ENCODE results near the gene REEP1.
"Not testable (repeated sequence)": the region's sequence is repeated elsewhere in the genome, so short reads cannot be mapped to it uniquely, and the experiment has no call there.

The REEP1 gene

GRCh38 chr2:86243950-86244733 is 93.3 kb downstream of the REEP1 start:
- DNase-seq (ENCODE audit: low read depth in 2 of 2) = no peak

DNA sequence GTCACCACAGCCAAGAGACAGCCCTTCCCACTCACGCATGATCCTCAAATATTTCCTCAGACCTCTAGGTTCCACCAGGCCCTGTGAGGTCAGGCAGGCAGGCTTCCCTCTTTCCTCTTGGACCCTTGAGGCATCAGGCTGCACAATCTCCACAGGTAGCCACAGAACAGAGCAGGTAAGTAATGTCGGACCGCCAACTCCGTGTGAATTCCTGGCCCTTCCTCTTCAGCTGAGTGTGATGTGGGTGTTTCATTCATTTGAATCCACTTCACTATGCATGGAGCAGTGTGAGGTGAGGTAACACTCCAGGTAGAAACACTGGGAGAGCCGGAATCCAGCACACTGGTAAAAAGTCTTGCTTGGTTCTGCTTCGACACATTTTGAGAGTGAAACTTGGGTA is 94.2 kb downstream of the REEP1 start:
- DNase-seq (ENCODE audit: low read depth in 2 of 2) = no peak

DNA sequence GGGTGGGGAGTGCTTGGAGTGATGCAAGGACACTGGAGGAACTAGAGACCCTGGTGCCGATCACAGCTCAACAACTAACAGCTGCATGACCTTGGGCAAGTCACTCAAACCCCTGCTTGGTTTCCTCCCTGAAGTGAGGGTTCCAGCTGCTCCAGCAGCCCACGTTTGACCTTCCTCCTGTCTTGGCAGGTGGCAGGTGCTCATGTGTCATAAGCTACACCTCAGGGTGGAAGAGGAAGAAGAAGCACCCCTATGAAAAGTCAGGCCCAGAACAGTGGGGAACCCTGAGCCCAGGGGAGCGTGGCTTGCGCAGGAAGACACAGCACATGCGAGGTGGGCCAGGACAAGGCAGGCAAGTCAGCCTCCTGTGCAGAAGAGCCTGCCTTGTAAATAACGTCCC is 95.8 kb downstream of the REEP1 start:
- DNase-seq (ENCODE audit: low read depth in 2 of 2) = no peak

DNA sequence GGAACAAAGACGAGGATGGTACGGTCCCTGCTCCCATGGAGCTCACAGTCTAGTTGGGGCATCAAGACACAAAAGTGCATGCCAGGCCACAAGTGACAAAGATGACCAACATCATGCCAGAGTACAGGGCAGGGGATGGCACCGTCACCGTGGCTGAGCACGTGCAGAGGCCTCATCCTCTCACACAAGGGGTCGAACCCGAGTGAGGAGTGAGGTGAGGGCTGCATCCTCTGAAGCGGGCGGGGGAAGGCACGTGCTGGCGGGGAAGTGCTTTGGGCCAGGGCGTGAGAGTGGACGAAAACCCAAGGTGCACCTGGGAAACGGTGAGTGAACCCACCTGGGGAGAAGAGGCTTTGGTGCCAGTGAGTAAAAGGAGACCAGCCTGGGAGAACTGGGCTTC is 97.2 kb downstream of the REEP1 start:
- DNase-seq (ENCODE audit: low read depth in 2 of 2) = no peak

DNA sequence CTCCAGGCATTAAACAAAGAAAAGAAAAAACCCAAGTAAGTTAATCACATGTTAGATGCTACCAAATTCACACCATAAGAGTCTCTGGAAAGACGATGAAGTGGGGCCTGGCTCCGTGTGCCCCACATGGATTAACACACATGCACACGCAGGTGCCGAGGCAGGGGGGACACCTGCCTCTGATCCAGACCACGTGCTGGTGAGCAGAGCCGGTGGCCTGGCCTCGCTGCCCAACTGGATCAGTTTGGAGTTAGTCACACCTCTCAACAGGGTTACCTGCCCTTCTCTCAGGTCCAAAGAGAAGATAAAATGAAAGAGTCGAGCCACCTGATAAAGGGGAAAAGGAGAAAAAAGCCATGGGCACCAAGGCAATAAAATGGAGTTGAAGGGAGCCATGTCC is 97.7 kb downstream of the REEP1 start:
- DNase-seq (ENCODE audit: low read depth in 2 of 2) = no peak

- no peak for DNase-seq (ENCODE audit: low read depth in 2 of 2)
Observed at GRCh38 chr2:86239326-86239725, 98.1 kb downstream of the REEP1 start.

GRCh38 chr2:86238354-86238753 is 99.1 kb downstream of the REEP1 start:
- no peak for DNase-seq (ENCODE audit: low read depth in 2 of 2)

- no peak for DNase-seq (ENCODE audit: low read depth in 2 of 2)
Observed at GRCh38 chr2:86237172-86237571, 100.3 kb downstream of the REEP1 start.

GRCh38 chr2:86235196-86235980 is 102.0 kb downstream of the REEP1 start:
- no peak for DNase-seq (ENCODE audit: low read depth in 2 of 2)

- DNase-seq (ENCODE audit: low read depth in 2 of 2) = no peak
Observed at GRCh38 chr2:86234563-86235131, 102.8 kb downstream of the REEP1 start.

- DNase-seq (ENCODE audit: low read depth in 2 of 2) = no peak
Observed at GRCh38 chr2:86233436-86233835, 104.0 kb downstream of the REEP1 start.

DNA sequence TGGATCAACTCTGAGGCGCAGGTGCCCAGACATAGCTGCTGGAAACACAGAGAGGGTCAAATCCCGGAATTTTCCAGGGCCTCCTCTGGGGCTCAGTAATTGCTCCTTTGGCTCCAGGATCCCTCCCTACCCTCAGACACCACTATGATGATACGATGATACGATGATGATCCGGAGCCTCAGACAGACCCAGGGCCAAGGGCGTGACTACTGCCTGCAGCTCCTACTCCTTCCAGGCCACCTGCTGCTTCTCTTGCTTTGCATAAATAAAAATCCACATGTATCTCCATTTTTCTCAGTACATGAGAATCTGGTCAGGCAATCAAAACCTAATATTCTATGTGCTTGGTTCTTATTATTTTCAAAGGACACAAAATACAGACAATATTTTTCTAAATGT is 104.5 kb downstream of the REEP1 start:
- DNase-seq (ENCODE audit: low read depth in 2 of 2) = no peak

DNA sequence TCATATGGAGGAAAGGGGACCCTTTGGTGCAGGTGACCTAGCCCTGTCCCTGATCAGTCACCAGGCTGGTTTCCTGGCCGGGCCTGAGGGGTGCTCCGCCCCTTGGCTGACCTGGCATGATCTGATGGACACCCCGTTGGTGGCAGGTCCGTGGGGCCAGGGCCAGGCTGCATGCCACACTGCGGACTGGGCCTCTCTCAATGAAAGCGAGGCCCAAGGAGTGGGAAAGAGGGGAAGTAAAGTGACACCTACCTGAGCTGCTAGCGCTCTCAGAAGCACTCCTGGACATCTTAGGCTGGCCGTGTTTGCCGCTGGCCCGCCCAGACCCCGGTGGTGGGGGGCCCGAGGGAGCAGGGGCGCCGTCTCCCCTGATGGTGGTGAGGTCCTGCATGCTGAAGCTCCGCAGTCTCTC is 105.0 kb downstream of the REEP1 start:
- no peak for DNase-seq (ENCODE audit: low read depth in 2 of 2)

DNA sequence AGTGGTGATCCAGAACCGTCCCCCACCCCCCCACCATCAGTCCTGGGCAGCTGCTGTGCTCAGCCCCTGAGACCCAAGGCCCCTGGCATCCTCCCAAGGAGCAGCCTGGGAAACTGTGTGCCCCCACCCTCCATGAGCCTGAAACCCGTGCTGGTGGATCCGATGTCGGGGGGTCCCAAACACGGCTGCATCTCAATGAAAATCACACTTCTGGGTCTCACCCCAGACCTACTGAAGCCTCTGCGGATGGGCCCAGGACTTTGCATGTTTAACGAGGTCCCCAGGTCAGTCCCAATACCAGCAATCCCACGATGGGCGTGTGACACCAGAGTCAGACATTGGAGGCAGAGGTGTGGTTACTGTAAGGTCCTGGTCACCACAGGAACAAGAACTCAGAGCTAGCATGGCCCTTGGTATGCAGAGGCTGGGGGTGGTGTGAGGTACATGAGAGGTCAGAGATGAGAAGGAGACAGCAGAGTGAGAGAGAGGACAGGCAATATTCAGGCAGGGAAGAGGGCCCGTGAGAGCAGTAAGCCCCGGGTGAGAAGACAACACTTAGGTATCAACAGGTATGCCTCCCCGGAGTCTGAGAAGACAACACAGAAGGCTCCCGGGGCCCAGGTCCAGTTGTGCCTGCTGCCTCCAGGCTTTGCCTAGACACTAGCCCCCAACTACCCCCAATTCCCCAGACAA is 105.6 kb downstream of the REEP1 start:
- no peak for DNase-seq (ENCODE audit: low read depth in 2 of 2)

- no peak for DNase-seq (ENCODE audit: low read depth in 2 of 2)
Observed at GRCh38 chr2:86230961-86231360, 106.5 kb downstream of the REEP1 start.

- no peak for DNase-seq (ENCODE audit: low read depth in 2 of 2)
Observed at GRCh38 chr2:86229221-86229620, 108.2 kb downstream of the REEP1 start.

GRCh38 chr2:86228574-86228973 is 108.9 kb downstream of the REEP1 start:
- DNase-seq (ENCODE audit: low read depth in 2 of 2) = not testable (repeated sequence)

- DNase-seq (ENCODE audit: low read depth in 2 of 2) = no peak
Observed at GRCh38 chr2:86227685-86228084, 109.7 kb downstream of the REEP1 start.

DNA sequence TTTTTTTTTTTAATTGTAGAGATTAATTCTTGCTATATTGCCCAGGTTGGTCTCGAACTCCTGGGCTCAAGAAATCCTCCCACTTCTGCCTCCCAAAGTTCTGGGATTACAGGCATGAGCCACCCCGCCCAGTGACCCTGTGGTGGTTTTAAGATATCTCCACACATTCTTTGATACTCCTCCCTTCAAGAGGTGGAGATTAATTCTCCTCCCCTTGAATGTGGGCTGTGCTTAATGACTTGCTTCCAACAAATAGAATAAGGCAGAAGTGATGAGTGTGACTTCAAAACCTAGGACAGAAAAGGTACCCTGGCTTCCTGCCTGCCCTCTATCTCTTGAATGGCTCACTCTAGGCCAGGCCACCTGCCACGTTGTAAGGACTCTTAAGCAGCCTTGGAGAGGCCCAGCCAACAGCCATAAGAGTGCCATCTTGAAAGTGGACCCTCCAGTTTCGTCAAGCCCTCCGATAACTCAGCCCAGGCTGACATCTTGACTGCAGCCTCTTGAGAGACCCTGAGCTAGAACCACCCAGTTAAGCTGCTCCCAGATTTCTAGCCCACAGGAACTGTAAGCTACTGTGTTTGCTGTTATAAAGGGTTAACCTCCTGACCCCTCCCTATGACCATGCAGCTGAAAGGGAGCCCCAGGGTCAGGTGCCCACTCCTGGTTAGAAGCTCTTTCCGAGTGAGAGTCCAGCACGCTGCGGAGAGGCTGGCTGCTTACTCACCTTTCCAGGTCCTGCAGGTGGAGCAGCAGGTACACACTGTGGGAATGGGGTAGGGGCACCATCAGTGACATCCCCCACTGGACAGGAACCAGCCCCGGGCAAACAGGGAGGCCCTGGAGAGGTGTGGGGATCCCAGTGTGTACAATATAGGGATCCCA is 110.5 kb downstream of the REEP1 start:
- no peak for DNase-seq (ENCODE audit: low read depth in 2 of 2)

DNA sequence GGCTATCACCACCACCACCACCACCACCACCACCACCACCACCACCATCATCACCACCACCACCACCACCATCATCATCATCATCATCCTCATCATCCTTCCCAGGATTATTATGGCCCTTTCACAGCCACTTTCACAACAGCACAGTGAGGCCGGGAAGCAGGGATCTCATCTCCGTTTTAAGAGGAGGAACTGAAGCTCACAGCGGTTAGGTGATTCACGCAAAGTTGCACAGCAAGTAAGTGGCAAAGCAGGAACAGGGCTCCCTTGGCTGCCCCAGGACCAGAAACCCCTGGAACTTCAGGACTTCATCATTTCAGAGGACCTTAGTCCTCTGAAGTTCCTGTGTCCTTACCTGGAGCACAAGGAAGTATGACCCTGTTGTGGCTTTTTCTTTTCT is 111.4 kb downstream of the REEP1 start:
- DNase-seq (ENCODE audit: low read depth in 2 of 2) = no peak

GRCh38 chr2:86225581-86225980 is 111.8 kb downstream of the REEP1 start:
- no peak for DNase-seq (ENCODE audit: low read depth in 2 of 2)
